WTC11 (cell line): ENCODE data around the gene OR1L8. TPM values are rescaled to one million over a fixed set of nuclear protein-coding genes. Genes with fewer than 3 reads are reported as not detected.

Source experiments
- ATAC-seq: fragments of 200-7000 bp; cut with Tn5 transposase; 2 replicates; pipeline ENCODE4 v1.10.0; 2021; ENCODE audit warnings: mild to moderate bottlenecking, moderate library complexity
- CTCF ChIA-PET: fragments of 300-600 bp; sonication (Branson Sonifier 250); formaldehyde crosslinking; loops from one replicate; lab custom pipeline; 2021; ENCODE audit warnings: antibody characterized with exemption; lab: Charles Lee
- POLR2A ChIA-PET: fragments of 350-600 bp; sonication (Branson Sonifier 250); formaldehyde crosslinking; loops from one replicate; lab custom pipeline; 2021; ENCODE audit warnings: antibody characterized with exemption; lab: Charles Lee
- DNase-seq: peaks from one replicate; pipeline ENCODE4 v3.0.0; 2021; ENCODE audit warnings: low spot score
- H3K27ac Mint-ChIP-seq: 2 replicates; pipeline ENCODE4 v1.8.0; 2021; ENCODE audit warnings: mixed read lengths
- H3K27me3 Mint-ChIP-seq: 2 replicates; pipeline ENCODE4 v1.8.0; 2021; ENCODE audit warnings: low read depth, mild to moderate bottlenecking, moderate library complexity, mixed read lengths
- H3K36me3 Mint-ChIP-seq: 2 replicates; pipeline ENCODE4 v1.8.0; 2021; ENCODE audit warnings: mixed read lengths
- H3K4me1 Mint-ChIP-seq: 2 replicates; pipeline ENCODE4 v1.8.0; 2022; ENCODE audit warnings: mixed read lengths
- H3K4me3 Mint-ChIP-seq: 2 replicates; pipeline ENCODE4 v1.8.0; 2021; ENCODE audit warnings: mild to moderate bottlenecking, moderate library complexity, mixed read lengths
- H3K9me3 Mint-ChIP-seq: 2 replicates; pipeline ENCODE4 v1.8.0; 2021; ENCODE audit warnings: mixed read lengths
- ATF1 ChIP-seq: sonication (generic); formaldehyde crosslinking; IDR thresholded peaks from 2 replicates; pipeline ENCODE4 v1.8.1; 2023; ENCODE audit warnings: mild to moderate bottlenecking, moderate library complexity, missing genetic modification reagents
- ATF3 ChIP-seq: sonication (generic); formaldehyde crosslinking; conservative IDR thresholded peaks from 2 replicates; pipeline ENCODE4 v1.8.1; 2022; ENCODE audit warnings: mild to moderate bottlenecking, missing genetic modification reagents
- CTCF ChIP-seq: fragments of 200-600 bp; IDR thresholded peaks from 2 replicates; pipeline ENCODE4 v1.8.0; 2022; ENCODE audit warnings: antibody characterized with exemption
- FOXJ3 ChIP-seq: sonication (generic); formaldehyde crosslinking; IDR thresholded peaks from 2 replicates; pipeline ENCODE4 v1.9.0; 2021; ENCODE audit warnings: missing genetic modification reagents, mild to moderate bottlenecking, borderline replicate concordance
- GRHL2 ChIP-seq: fragments of 250-450 bp; sonication (Bioruptor Pico); IDR thresholded peaks from 2 replicates; pipeline ENCODE4 v1.8.0; 2022; ENCODE audit warnings: mild to moderate bottlenecking, moderate library complexity; ENCODE audit not compliant: insufficient replicate concordance, severe bottlenecking
- NFATC4 ChIP-seq: fragments of 250-450 bp; sonication (Bioruptor Pico); IDR thresholded peaks from 2 replicates; pipeline ENCODE4 v1.9.0; 2021; ENCODE audit warnings: mild to moderate bottlenecking
- OVOL2 ChIP-seq: fragments of 250-450 bp; sonication (Bioruptor Pico); IDR thresholded peaks from 2 replicates; pipeline ENCODE4 v1.9.0; 2021; ENCODE audit warnings: mild to moderate bottlenecking, borderline replicate concordance
- PRRX2 ChIP-seq: fragments of 250-450 bp; sonication (Bioruptor Pico); IDR thresholded peaks from 2 replicates; pipeline ENCODE4 v1.8.0; 2021; ENCODE audit warnings: mild to moderate bottlenecking
- RELA ChIP-seq: sonication (generic); formaldehyde crosslinking; IDR thresholded peaks from 2 replicates; pipeline ENCODE4 v1.8.1; 2022; ENCODE audit warnings: missing genetic modification reagents, mild to moderate bottlenecking, borderline replicate concordance
- SMAD3 ChIP-seq: sonication (generic); formaldehyde crosslinking; IDR thresholded peaks from 2 replicates; pipeline ENCODE4 v1.8.0; 2022; ENCODE audit warnings: missing genetic modification reagents, mild to moderate bottlenecking, borderline replicate concordance
- SOX15 ChIP-seq: fragments of 250-450 bp; sonication (Bioruptor Pico); IDR thresholded peaks from 2 replicates; pipeline ENCODE4 v1.9.0; 2021; ENCODE audit warnings: mild to moderate bottlenecking
- TCF7 ChIP-seq: sonication (generic); formaldehyde crosslinking; IDR thresholded peaks from 2 replicates; pipeline ENCODE4 v1.8.0; 2022; ENCODE audit warnings: mild to moderate bottlenecking, low read depth, missing genetic modification reagents, moderate library complexity
- ZBTB43 ChIP-seq: sonication (generic); formaldehyde crosslinking; IDR thresholded peaks from 2 replicates; pipeline ENCODE4 v1.8.1; 2023; ENCODE audit warnings: mild to moderate bottlenecking, missing genetic modification reagents
- ZMAT4 ChIP-seq: fragments of 250-450 bp; sonication (Bioruptor Pico); IDR thresholded peaks from 2 replicates; pipeline ENCODE4 v1.9.0; 2021; ENCODE audit warnings: mild to moderate bottlenecking
- ZNF416 ChIP-seq: fragments of 250-450 bp; sonication (Bioruptor Pico); IDR thresholded peaks from 2 replicates; pipeline ENCODE4 v1.9.0; 2021; ENCODE audit warnings: mild to moderate bottlenecking, inconsistent platforms
- ZNF425 ChIP-seq: fragments of 250-450 bp; sonication (Bioruptor Pico); conservative IDR thresholded peaks from 2 replicates; pipeline ENCODE4 v1.9.0; 2021; ENCODE audit warnings: mild to moderate bottlenecking
- total RNA-seq: library from RNA; stranded (reverse); gene quantifications from 3 replicates; pipeline ENCODE4 v1.2.3, GENCODE V29; 2021
- TF ChIP-seq, protein P1 (sequence below): sonication (generic); formaldehyde crosslinking; IDR thresholded peaks from 2 replicates; pipeline ENCODE4 v1.8.1; 2022; ENCODE audit warnings: low read depth, mild to moderate bottlenecking, moderate library complexity, missing genetic modification reagents, borderline replicate concordance
- TF ChIP-seq, protein P2 (sequence below): sonication (generic); formaldehyde crosslinking; IDR thresholded peaks from 2 replicates; pipeline ENCODE4 v1.8.1; 2023; ENCODE audit warnings: mild to moderate bottlenecking, missing genetic modification reagents
- TF ChIP-seq, protein P3 (sequence below): fragments of 250-450 bp; sonication (Bioruptor Pico); IDR thresholded peaks from 2 replicates; pipeline ENCODE4 v1.9.0; 2021; ENCODE audit warnings: moderate library complexity, mild to moderate bottlenecking, inconsistent platforms, borderline replicate concordance
- TF ChIP-seq, protein P4 (sequence below): sonication (generic); formaldehyde crosslinking; IDR thresholded peaks from 2 replicates; pipeline ENCODE4 v1.8.1; 2023; ENCODE audit warnings: mild to moderate bottlenecking, missing genetic modification reagents, moderate library complexity

The OR1L8 gene
- total RNA-seq, 1 experiment from 2014 or later, result not detected

DNA sequence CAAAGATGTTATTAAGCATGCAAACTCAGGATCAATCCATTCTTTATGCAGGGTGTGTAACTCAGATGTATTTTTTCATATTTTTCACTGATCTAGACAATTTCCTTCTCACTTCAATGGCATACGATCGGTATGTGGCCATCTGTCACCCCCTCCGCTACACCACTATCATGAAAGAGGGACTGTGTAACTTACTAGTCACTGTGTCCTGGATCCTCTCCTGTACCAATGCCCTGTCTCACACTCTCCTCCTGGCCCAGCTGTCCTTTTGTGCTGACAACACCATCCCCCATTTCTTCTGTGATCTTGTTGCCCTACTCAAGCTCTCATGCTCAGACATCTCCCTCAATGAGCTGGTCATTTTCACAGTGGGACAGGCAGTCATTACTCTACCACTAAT lies 63.8 kb downstream of the OR1L8 start:
- no peak overlapping the region for H3K27ac Mint-ChIP-seq
- ATAC-seq (no peak), DNase-seq (no peak)
- H3K9me3 Mint-ChIP-seq, result peaks cover 33% of the 10 kb centered on the region
- peaks cover 44% of the 10 kb centered on the region for H3K27me3 Mint-ChIP-seq
- no peaks in the 10 kb centered on the region for H3K4me1 Mint-ChIP-seq
- CTCF ChIA-PET, result no interaction called here
- TF ChIP-seq CTCF, result no peak
- no peak for TF ChIP-seq TCF7 (CRISPR knock-in tag)
- no peak for TF ChIP-seq ZBTB43 (CRISPR knock-in tag)
- TF ChIP-seq ATF3 (CRISPR knock-in tag), result no peak
- TF ChIP-seq GRHL2 (CRISPR knock-in tag), result no peak
- no peak for TF ChIP-seq PRRX2 (CRISPR knock-in tag)
- TF ChIP-seq, protein P1, sequence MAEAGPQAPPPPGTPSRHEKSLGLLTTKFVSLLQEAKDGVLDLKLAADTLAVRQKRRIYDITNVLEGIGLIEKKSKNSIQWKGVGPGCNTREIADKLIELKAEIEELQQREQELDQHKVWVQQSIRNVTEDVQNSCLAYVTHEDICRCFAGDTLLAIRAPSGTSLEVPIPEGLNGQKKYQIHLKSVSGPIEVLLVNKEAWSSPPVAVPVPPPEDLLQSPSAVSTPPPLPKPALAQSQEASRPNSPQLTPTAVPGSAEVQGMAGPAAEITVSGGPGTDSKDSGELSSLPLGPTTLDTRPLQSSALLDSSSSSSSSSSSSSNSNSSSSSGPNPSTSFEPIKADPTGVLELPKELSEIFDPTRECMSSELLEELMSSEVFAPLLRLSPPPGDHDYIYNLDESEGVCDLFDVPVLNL (CRISPR knock-in tag), result no peak
- TF ChIP-seq, protein P2, sequence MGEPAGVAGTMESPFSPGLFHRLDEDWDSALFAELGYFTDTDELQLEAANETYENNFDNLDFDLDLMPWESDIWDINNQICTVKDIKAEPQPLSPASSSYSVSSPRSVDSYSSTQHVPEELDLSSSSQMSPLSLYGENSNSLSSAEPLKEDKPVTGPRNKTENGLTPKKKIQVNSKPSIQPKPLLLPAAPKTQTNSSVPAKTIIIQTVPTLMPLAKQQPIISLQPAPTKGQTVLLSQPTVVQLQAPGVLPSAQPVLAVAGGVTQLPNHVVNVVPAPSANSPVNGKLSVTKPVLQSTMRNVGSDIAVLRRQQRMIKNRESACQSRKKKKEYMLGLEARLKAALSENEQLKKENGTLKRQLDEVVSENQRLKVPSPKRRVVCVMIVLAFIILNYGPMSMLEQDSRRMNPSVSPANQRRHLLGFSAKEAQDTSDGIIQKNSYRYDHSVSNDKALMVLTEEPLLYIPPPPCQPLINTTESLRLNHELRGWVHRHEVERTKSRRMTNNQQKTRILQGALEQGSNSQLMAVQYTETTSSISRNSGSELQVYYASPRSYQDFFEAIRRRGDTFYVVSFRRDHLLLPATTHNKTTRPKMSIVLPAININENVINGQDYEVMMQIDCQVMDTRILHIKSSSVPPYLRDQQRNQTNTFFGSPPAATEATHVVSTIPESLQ (CRISPR knock-in tag), result no peak
- TF ChIP-seq, protein P3, sequence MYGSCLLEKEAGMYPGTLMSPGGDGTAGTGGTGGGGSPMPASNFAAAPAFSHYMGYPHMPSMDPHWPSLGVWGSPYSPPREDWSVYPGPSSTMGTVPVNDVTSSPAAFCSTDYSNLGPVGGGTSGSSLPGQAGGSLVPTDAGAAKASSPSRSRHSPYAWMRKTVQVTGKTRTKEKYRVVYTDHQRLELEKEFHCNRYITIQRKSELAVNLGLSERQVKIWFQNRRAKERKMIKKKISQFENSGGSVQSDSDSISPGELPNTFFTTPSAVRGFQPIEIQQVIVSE (CRISPR knock-in tag), result no peak
- TF ChIP-seq, protein P4, sequence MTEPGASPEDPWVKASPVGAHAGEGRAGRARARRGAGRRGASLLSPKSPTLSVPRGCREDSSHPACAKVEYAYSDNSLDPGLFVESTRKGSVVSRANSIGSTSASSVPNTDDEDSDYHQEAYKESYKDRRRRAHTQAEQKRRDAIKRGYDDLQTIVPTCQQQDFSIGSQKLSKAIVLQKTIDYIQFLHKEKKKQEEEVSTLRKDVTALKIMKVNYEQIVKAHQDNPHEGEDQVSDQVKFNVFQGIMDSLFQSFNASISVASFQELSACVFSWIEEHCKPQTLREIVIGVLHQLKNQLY (CRISPR knock-in tag), result no peak
- no peak for TF ChIP-seq FOXJ3 (CRISPR knock-in tag)
- TF ChIP-seq RELA (CRISPR knock-in tag), result no peak
- TF ChIP-seq ATF1 (CRISPR knock-in tag), result no peak
- TF ChIP-seq ZNF425 (CRISPR knock-in tag), result no peak
- TF ChIP-seq ZMAT4 (CRISPR knock-in tag), result no peak
- TF ChIP-seq SMAD3 (CRISPR knock-in tag), result no peak
- TF ChIP-seq ZNF416 (CRISPR knock-in tag), result no peak
- TF ChIP-seq SOX15 (CRISPR knock-in tag), result no peak
- TF ChIP-seq OVOL2 (CRISPR knock-in tag), result no peak
- no peak for TF ChIP-seq NFATC4 (CRISPR knock-in tag)
- TF ChIP-seq, all 79 proteins: peak for 0
- Mint-ChIP-seq H3K4me3 (no peak overlapping the region), H3K36me3 (peaks cover 20% of the 10 kb centered on the region; the same call in 1 of the 2 replicates)
- POLR2A ChIA-PET, result no interaction called here
